Measurements from ENCODE around the gene AIPL1.

- no peak for TF ChIP-seq CTCF (IDR thresholded peaks at IDR 0.05)
- TF ChIP-seq POLR2A (IDR thresholded peaks at IDR 0.05), result no peak
These were observed 26.3 kb upstream of the AIPL1 start for GRCh38 chr17:6461246-6461645.

Measured in lower leg skin (tissue), 3 donors.